ENCODE measurements around the gene MAML1. TPM values are rescaled to one million over a fixed set of nuclear protein-coding genes. Genes with fewer than 3 reads are reported as not detected.

MAML1 gene
- polyA plus RNA-seq, 1 of the 3 experiments (the other 2 are of a cell fraction) = 8.1 TPM

DNA sequence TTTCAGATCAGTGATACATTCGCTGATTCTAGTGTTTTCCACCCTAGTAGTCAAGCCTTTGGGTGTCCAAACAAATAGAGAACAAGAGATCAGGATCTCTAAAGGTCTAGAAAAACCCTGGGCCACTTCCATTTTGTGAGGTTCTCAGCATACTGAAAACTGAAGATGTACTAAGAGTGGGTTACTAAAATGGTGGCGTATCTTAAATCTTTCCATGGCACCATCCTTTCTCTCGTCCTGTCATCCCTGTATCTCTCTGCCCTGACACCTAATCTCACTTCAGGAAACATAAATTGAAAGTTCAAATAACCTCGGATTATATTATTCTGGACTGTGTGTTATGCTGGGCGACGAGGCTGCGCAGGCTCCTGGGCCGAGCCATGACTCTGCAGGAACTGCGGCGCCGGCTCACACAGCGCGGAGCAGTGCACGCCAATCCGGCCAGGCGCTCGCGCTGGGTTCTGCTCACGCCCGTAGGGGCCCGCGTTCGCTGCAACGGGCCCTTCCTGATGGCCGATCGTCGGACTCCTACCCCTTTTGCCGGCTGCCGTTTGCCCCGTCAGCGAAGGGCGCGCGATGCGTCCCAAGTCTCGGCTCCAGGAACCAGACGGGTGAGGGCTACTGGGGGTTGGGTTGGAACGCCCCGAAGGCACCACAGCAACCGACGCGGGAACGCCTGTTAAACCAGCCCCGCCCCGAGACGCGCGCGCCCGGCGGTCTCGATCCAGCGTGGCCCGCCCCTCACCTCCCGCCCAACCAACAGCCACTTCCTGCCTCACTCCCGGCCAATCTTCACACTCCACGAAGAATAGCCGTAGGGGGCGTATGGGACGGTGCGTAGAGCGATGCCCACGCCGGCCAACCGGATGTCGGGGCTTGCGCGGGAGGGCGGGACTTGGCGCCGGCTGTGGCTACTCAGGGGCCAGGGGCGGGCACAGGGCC lies 34.4 kb upstream of the MAML1 start (continued):
- TF ChIP-seq RCOR1 (IDR thresholded peaks at IDR 0.05; ENCODE audit: low read length) (peak; percentile 41; the same call in 1 of the 2 replicates), TAF1 (IDR thresholded peaks at IDR 0.05; ENCODE audit: borderline replicate concordance, low read depth, low read length) (peak; percentile 68), ELF1 (IDR thresholded peaks at IDR 0.05) (peak; percentile 95), SMC3 (IDR thresholded peaks at IDR 0.05; ENCODE audit: low read depth, low read length) (no peak), TCF12 (IDR thresholded peaks at IDR 0.05) (no peak), EZH2phosphoT487 (IDR thresholded peaks at IDR 0.05; ENCODE audit: borderline replicate concordance, low read depth) (no peak), USF1 (IDR thresholded peaks at IDR 0.05; ENCODE audit: borderline replicate concordance, low read depth) (no peak), FOSL2 (IDR thresholded peaks at IDR 0.05; ENCODE audit: borderline replicate concordance, low read depth) (no peak), NFIC (IDR thresholded peaks at IDR 0.05; ENCODE audit: borderline replicate concordance) (no peak; the same call in 1 of the 2 replicates), USF2 (IDR thresholded peaks at IDR 0.05; ENCODE audit: borderline replicate concordance, low read depth, low read length) (no peak), MXI1 (IDR thresholded peaks at IDR 0.05; ENCODE audit: low read depth, low read length) (peak; percentile 14; the same call in 1 of the 2 replicates), MEF2A (IDR thresholded peaks at IDR 0.05; ENCODE audit: borderline replicate concordance, low read depth) (no peak), REST (IDR thresholded peaks at IDR 0.05; ENCODE audit: low read depth, low read length) (peak; percentile 42; the same call in 1 of the 2 replicates)
- TF ChIP-seq, protein P1, sequence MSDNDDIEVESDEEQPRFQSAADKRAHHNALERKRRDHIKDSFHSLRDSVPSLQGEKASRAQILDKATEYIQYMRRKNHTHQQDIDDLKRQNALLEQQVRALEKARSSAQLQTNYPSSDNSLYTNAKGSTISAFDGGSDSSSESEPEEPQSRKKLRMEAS (IDR thresholded peaks at IDR 0.05; ENCODE audit: low read depth) = peak; percentile 20; the same call in 1 of the 2 replicates
- TF ChIP-seq, protein P2, sequence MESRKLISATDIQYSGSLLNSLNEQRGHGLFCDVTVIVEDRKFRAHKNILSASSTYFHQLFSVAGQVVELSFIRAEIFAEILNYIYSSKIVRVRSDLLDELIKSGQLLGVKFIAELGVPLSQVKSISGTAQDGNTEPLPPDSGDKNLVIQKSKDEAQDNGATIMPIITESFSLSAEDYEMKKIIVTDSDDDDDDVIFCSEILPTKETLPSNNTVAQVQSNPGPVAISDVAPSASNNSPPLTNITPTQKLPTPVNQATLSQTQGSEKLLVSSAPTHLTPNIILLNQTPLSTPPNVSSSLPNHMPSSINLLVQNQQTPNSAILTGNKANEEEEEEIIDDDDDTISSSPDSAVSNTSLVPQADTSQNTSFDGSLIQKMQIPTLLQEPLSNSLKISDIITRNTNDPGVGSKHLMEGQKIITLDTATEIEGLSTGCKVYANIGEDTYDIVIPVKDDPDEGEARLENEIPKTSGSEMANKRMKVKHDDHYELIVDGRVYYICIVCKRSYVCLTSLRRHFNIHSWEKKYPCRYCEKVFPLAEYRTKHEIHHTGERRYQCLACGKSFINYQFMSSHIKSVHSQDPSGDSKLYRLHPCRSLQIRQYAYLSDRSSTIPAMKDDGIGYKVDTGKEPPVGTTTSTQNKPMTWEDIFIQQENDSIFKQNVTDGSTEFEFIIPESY (IDR thresholded peaks at IDR 0.05; ENCODE audit: borderline replicate concordance, low read depth) = 0 out of 2 replicates have a peak, but pooled peaks have one; percentile 25

All from SK-N-SH (cell line).